Measurements from ENCODE around the gene TFEB. TPM values are rescaled to one million over a fixed set of nuclear protein-coding genes. Genes with fewer than 3 reads are reported as not detected.

The TFEB gene
- total and polyA plus RNA-seq, 2 experiments from 2014 or later: 34.0 to 41.0 TPM

GRCh38 chr6:41675176-41675775 lies 60.1 kb downstream of the TFEB start:
- Histone ChIP-seq H3K36me3 (no peaks in the 10 kb centered on the region), H3K4me1 (ENCODE audit: low read depth) (no peaks in the 10 kb centered on the region), H3K27me3 (no peaks in the 10 kb centered on the region), H3K27ac (no peak overlapping the region), H3K4me3 (no peak overlapping the region), H3K9me3 (ENCODE audit: low read depth) (no peaks in the 10 kb centered on the region)
- DNase-seq (ENCODE audit: low read depth in 1 of 2, low spot score in 1 of 2): no peak
- no peak for TF ChIP-seq CTCF (IDR thresholded peaks at IDR 0.05; ENCODE audit: low read depth, low read length)

- no peaks in the 10 kb centered on the region for H3K4me1 ChIP-seq (ENCODE audit: low read depth)
- no peaks in the 10 kb centered on the region for H3K9me3 ChIP-seq (ENCODE audit: low read depth)
- TF ChIP-seq CTCF (IDR thresholded peaks at IDR 0.05; ENCODE audit: low read depth, low read length): no peak
- H3K4me3 ChIP-seq: no peak overlapping the region
- no peak for DNase-seq (ENCODE audit: low read depth in 1 of 2, low spot score in 1 of 2)
- H3K36me3 ChIP-seq: no peaks in the 10 kb centered on the region
- H3K27ac ChIP-seq: no peak overlapping the region
- no peaks in the 10 kb centered on the region for H3K27me3 ChIP-seq
These were observed 61.0 kb downstream of the TFEB start for GRCh38 chr6:41674231-41675000.

- DNase-seq (ENCODE audit: low read depth in 1 of 2, low spot score in 1 of 2): no peak
- Histone ChIP-seq H3K4me1 (ENCODE audit: low read depth) (no peaks in the 10 kb centered on the region), H3K4me3 (no peak overlapping the region), H3K36me3 (no peaks in the 10 kb centered on the region), H3K9me3 (ENCODE audit: low read depth) (no peaks in the 10 kb centered on the region), H3K27me3 (no peaks in the 10 kb centered on the region), H3K27ac (no peak overlapping the region)
- TF ChIP-seq CTCF (IDR thresholded peaks at IDR 0.05; ENCODE audit: low read depth, low read length): no peak
These were observed 61.8 kb downstream of the TFEB start for GRCh38 chr6:41673704-41674000.

GRCh38 chr6:41672816-41673703 lies 62.3 kb downstream of the TFEB start:
- no peaks in the 10 kb centered on the region for H3K4me1 ChIP-seq (ENCODE audit: low read depth)
- no peak for DNase-seq (ENCODE audit: low read depth in 1 of 2, low spot score in 1 of 2)
- no peaks in the 10 kb centered on the region for H3K27me3 ChIP-seq
- no peak for TF ChIP-seq CTCF (IDR thresholded peaks at IDR 0.05; ENCODE audit: low read depth, low read length)
- H3K27ac ChIP-seq: no peak overlapping the region
- no peaks in the 10 kb centered on the region for H3K36me3 ChIP-seq
- no peaks in the 10 kb centered on the region for H3K9me3 ChIP-seq (ENCODE audit: low read depth)
- H3K4me3 ChIP-seq: no peak overlapping the region

GRCh38 chr6:41672016-41672415 lies 63.4 kb downstream of the TFEB start:
- Histone ChIP-seq H3K27ac (no peak overlapping the region), H3K36me3 (no peaks in the 10 kb centered on the region), H3K9me3 (ENCODE audit: low read depth) (no peaks in the 10 kb centered on the region), H3K4me1 (ENCODE audit: low read depth) (no peaks in the 10 kb centered on the region), H3K4me3 (no peak overlapping the region), H3K27me3 (no peaks in the 10 kb centered on the region)
- TF ChIP-seq CTCF (IDR thresholded peaks at IDR 0.05; ENCODE audit: low read depth, low read length): no peak
- DNase-seq (ENCODE audit: low read depth in 1 of 2, low spot score in 1 of 2): no peak

All from cardiac muscle cell (in vitro differentiated cells and primary cell).